SU-DHL-6 (cell line): ENCODE results near the gene PITPNM3.

Experiments
- EZH2phosphoT487 ChIP-seq: fragments of 200-600 bp; sonication (generic), shearing (Covaris generic); conservative IDR thresholded peaks from 2 replicates; pipeline ENCODE4 v1.6.1; 2018; ENCODE audit warnings: mild to moderate bottlenecking, antibody characterized with exemption, low read length, moderate library complexity, mixed read lengths
- TF ChIP-seq, protein P1 (sequence below): fragments of 200-600 bp; sonication (generic); IDR thresholded peaks from one replicate; pipeline ENCODE4 v1.5.1; 2017; ENCODE audit warnings: antibody characterized with exemption, mild to moderate bottlenecking, low read length, moderate library complexity; ENCODE audit not compliant: insufficient read depth, poor library complexity, severe bottlenecking

DNA sequence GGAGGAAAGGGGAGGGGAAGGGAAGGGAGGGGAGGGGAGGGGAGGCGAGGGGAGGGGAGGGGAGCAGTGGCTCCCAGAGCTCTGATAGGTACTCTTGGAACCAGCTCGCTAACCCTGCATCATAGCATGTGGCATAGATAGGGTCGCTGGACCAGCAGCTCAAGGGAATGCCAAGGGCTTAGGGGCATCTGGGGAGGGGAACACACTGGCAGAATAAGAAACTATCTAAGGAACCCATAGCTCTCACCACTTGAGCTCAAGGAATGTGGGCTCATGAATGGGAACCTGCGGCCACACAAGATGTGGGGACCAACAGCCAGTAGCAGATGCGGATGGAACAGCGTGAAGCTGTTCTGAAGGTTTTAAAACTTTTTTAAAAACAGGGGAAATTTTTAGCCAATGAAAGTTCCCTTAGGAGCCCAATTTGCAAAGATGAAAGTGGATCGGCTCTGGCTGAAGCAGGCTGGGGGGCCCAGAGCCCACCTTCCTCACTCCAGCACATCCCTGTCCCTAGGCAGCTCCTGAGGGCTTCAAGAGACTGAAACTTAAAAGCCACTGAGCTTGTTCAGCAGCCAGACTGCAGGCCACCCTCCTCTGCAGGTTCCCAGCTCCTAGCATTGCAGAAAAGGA is 65.2 kb downstream of the PITPNM3 start:
- TF ChIP-seq, protein P1, sequence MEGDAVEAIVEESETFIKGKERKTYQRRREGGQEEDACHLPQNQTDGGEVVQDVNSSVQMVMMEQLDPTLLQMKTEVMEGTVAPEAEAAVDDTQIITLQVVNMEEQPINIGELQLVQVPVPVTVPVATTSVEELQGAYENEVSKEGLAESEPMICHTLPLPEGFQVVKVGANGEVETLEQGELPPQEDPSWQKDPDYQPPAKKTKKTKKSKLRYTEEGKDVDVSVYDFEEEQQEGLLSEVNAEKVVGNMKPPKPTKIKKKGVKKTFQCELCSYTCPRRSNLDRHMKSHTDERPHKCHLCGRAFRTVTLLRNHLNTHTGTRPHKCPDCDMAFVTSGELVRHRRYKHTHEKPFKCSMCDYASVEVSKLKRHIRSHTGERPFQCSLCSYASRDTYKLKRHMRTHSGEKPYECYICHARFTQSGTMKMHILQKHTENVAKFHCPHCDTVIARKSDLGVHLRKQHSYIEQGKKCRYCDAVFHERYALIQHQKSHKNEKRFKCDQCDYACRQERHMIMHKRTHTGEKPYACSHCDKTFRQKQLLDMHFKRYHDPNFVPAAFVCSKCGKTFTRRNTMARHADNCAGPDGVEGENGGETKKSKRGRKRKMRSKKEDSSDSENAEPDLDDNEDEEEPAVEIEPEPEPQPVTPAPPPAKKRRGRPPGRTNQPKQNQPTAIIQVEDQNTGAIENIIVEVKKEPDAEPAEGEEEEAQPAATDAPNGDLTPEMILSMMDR = no peak
- TF ChIP-seq EZH2phosphoT487 = no peak
